ELF-1 (cell line): Measurements from ENCODE around the gene TRHDE.

Source experiments
- DNase-seq: peaks from one replicate; pipeline ENCODE4 v3.0.0-alpha.2; 2016; ENCODE audit warnings: low read depth, low spot score

The TRHDE gene

GRCh38 chr12:72510772-72511171 lies 238.6 kb downstream of the TRHDE start:
- DNase-seq: no peak

- DNase-seq: no peak
Measured at GRCh38 chr12:72511498-72511897, 239.3 kb downstream of the TRHDE start.

GRCh38 chr12:72511906-72512305 lies 239.7 kb downstream of the TRHDE start:
- no peak for DNase-seq

GRCh38 chr12:72520044-72520678 lies 248.0 kb downstream of the TRHDE start:
- peak; percentile 42 for DNase-seq

- no peak for DNase-seq
Measured at GRCh38 chr12:72521326-72521725, 249.2 kb downstream of the TRHDE start.

GRCh38 chr12:72522411-72522810 lies 250.2 kb downstream of the TRHDE start:
- no peak for DNase-seq

GRCh38 chr12:72523754-72524153 lies 251.6 kb downstream of the TRHDE start:
- DNase-seq: no peak

- DNase-seq: no peak
Measured at GRCh38 chr12:72535212-72535990, 263.2 kb downstream of the TRHDE start.

- no peak for DNase-seq
Measured at GRCh38 chr12:72540811-72541210, 268.6 kb downstream of the TRHDE start.

- DNase-seq: no peak
Measured at GRCh38 chr12:72543777-72544467, 271.8 kb downstream of the TRHDE start.

- no peak for DNase-seq
Measured at GRCh38 chr12:72546106-72546505, 273.9 kb downstream of the TRHDE start.

GRCh38 chr12:72547573-72547972 lies 275.4 kb downstream of the TRHDE start:
- no peak for DNase-seq

GRCh38 chr12:72549184-72549583 lies 277.0 kb downstream of the TRHDE start:
- no peak for DNase-seq

GRCh38 chr12:72560003-72560769 lies 288.0 kb downstream of the TRHDE start:
- no peak for DNase-seq

GRCh38 chr12:72570601-72571000 lies 298.4 kb downstream of the TRHDE start:
- DNase-seq: peak; percentile 31

GRCh38 chr12:72574138-72574537 lies 302.0 kb downstream of the TRHDE start:
- no peak for DNase-seq

- no peak for DNase-seq
Measured at GRCh38 chr12:72578327-72578726, 306.2 kb downstream of the TRHDE start.

GRCh38 chr12:72586456-72586855 lies 314.3 kb downstream of the TRHDE start:
- DNase-seq: no peak

GRCh38 chr12:72602581-72602980 lies 330.4 kb downstream of the TRHDE start:
- no peak for DNase-seq

- no peak for DNase-seq
Measured at GRCh38 chr12:72605975-72606374, 333.8 kb downstream of the TRHDE start.

- DNase-seq: no peak
Measured at GRCh38 chr12:72610342-72610741, 338.2 kb downstream of the TRHDE start.

- DNase-seq: peak; percentile 8
Measured at GRCh38 chr12:72610854-72611358, 338.7 kb downstream of the TRHDE start.
